Measurements from ENCODE around the gene IPO13.

Gene IPO13

DNA sequence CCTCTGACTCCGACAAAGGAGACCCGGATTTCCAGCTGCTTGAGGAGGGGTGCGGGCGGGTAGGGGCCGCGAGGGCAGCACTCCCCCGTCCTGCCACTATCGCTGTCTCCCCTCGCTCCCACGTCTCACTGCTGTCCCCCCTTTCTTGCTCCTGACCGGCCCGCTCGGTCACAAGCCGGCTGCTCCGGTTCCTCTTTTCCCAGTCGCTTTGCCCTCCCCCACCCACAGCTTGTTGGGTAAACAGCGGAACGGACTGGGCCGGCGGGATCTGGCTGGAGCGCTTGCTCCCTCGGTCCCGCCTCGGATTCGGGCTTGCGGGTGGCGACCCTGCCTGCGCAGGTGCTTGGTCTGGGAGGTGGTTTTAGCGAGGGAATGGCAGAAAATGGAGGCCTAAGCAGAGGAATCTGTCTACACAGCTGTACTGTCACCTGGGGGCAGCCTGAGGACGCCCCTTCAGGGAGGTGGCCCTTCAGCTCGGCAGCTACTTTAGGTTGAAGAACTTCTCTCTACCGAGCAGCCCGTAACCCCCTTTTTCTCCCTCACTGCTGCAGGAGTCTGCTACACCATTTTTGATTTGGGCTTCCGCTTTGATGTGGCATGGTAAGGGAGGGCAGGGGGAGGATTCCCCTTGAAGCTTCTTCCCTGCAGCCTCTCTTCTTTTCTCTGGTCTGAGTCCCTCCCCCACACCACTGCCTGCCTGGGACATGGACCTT, 28.7 kb downstream of the IPO13 start:
- peak; percentile 71 for DNase-seq

DNA sequence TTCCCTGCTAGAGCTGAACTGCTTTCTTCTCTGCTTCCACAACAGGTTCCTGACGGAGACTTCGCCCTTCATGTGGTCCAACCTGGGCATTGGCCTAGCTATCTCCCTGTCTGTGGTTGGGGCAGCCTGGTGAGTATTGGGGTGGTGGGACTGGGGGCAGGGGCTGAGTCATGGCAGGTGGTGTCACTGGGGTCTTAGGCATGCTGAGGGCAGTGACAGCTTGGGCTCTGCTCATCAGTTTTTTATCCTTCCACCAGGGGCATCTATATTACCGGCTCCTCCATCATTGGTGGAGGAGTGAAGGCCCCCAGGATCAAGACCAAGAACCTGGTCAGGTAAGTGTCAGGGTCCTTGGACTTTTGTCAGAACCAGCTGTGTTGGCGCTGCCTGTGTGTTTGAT, 29.3 kb downstream of the IPO13 start:
- no peak for DNase-seq

GRCh38 chr1:43976890-43977289, 30.1 kb downstream of the IPO13 start:
- no peak for DNase-seq

GRCh38 chr1:43977376-43978263, 30.9 kb downstream of the IPO13 start:
- peak; percentile 29 for DNase-seq

- DNase-seq, result peak; percentile 32
Measured at GRCh38 chr1:43978264-43978550, 31.5 kb downstream of the IPO13 start.

- peak; percentile 22 for DNase-seq
Measured at GRCh38 chr1:43978551-43979260, 32.0 kb downstream of the IPO13 start, which contains the start of gene B4GALT2. Gene B4GALT2 (plus strand): TSS chr1:43979210. CDS start chr1:43981161, 1,951 bp downstream.

DNA sequence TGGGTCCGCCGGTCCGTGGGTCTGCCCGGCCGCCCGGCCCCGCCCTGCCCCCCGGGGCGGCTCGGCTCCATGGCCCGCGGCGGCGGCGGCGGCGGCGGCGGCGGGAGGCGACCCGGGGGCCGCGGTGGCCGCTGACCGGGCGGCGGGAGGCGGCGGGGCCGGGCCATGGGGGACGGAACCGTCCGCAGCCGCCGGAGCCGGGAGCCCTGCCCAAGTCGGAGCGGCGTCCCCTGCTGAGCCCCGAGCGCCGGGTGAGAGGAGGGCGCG, 32.4 kb downstream of the IPO13 start:
- no peak for DNase-seq

- DNase-seq, result no peak
Measured at GRCh38 chr1:43979528-43980254, 32.9 kb downstream of the IPO13 start.

- no peak for DNase-seq
Measured at GRCh38 chr1:43980255-43981134, 33.7 kb downstream of the IPO13 start.

- DNase-seq, result no peak
Measured at GRCh38 chr1:43981135-43981491, 34.4 kb downstream of the IPO13 start.

- DNase-seq, result no peak
Measured at GRCh38 chr1:43981636-43982035, 34.9 kb downstream of the IPO13 start.

- no peak for DNase-seq
Measured at GRCh38 chr1:43982241-43982640, 35.5 kb downstream of the IPO13 start.

DNA sequence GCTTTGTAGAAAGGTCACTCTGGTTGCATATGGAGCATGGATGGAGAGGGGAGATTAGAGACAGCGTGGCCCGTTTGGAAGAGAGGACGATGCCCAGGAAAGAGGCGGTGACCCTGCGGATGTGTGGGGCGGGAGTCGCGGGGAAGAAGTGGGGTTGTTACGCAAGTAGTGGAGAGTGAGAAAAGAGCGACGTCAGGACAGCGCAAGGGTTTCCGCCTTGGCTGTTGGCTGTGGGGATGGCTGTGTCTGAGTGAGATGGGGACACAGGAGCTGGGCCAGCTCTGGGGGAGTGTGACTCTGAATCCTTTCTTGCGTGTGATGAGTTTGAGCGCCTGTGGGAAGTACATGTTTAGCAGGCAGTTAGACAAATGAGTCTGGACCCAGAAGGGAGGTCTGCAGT, 36.1 kb downstream of the IPO13 start:
- peak; percentile 56 for DNase-seq

DNA sequence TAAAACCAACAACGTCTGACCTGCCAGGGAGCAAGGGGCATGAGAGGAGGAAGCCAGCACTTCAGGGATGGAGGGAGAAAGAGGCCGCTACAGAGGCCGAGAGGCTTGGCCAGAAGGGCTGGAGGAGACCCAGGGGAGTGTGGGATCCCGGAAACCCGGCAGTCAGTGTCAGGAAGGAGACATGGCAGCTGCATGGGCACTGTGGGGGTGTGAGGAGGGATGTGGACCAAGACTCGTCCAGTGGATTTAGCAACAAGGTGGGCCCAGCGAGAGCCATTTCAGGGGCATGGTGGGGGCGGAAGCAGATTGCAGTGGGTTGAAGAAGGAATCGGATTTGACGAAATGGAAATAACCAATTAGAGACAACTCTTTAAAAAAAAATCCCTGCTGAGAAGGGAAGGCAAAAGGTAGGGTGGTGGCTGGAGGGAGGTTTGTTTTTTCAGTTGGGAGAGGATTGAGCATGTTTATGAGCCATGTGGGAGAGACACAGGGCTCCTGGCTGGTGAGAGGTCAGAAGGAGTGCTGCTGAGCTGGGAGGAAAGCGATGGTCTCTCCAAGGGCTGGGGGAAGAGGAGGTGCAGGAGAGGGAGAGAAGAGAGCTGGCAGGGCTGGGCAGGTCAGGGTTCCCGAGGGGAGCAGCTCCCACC, 36.6 kb downstream of the IPO13 start:
- DNase-seq, result no peak

DNA sequence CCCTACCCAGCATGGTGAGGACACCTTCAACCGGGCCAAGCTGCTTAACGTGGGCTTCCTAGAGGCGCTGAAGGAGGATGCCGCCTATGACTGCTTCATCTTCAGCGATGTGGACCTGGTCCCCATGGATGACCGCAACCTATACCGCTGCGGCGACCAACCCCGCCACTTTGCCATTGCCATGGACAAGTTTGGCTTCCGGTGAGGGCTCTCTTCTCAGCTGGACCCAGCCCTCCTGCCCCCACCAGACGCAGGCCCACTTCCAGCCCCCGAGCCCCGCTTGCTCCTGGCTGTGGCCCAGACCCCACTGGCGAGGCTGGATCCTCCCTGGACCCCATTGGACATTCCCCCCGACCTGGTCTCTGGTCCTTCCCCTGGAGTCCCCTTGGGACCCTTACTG, 38.1 kb downstream of the IPO13 start:
- no peak for DNase-seq

- no peak for DNase-seq
Measured at GRCh38 chr1:43985984-43986595, 39.3 kb downstream of the IPO13 start.

DNA sequence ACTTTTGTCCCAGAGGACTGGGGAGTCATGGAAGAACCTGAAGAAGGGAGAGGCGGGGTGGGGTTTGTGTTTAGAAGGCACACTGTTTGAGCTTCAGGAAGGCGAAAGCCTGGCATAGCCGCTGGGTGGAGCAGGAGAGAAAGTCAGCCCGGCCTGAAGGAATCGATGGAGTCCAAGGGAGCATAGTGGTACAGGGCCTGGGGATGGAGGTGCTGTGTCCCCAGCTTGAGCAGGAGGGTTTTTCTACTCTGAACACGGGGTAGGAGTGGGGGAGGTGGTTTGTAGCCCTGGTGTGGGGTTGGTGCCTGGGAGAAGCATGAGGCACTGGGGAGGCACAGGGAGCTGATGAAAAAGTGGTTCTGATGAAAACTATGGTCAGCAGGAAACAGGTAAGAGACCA, 40.0 kb downstream of the IPO13 start:
- no peak for DNase-seq

DNA sequence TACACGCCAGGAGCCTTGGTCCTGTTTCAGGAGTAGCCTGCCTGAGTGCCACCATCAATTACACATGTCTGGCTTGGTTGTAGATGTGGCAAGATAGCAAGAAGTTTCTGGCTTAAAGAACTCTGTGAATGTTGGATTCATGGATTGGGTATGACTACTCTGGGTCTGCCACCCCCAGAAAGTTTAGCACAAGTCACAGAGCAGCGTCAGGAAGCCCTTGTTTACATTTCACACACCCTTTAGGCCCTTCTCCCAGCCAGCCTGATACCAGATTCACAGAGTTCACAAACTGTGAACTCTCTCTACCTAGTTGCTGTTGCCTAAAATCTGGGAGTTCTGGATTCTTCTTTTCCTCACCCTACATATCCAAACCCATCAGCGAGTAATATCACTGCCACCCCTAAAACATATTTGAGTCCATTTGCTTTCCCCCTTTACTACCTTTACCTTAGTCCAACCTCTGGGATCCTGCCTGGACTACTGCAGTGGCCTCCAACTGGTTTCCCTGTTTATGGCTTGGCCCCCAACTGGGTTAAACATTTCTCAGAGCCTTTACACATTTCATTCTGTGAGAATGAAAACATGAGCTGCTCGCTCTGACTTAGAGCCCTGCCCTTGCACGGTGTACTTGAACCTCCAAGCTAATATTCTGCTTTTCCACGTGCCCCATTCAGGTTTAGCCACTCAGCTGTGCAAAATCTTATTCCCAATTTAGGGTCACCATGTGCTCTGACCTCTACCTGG, 40.6 kb downstream of the IPO13 start:
- no peak for DNase-seq

DNA sequence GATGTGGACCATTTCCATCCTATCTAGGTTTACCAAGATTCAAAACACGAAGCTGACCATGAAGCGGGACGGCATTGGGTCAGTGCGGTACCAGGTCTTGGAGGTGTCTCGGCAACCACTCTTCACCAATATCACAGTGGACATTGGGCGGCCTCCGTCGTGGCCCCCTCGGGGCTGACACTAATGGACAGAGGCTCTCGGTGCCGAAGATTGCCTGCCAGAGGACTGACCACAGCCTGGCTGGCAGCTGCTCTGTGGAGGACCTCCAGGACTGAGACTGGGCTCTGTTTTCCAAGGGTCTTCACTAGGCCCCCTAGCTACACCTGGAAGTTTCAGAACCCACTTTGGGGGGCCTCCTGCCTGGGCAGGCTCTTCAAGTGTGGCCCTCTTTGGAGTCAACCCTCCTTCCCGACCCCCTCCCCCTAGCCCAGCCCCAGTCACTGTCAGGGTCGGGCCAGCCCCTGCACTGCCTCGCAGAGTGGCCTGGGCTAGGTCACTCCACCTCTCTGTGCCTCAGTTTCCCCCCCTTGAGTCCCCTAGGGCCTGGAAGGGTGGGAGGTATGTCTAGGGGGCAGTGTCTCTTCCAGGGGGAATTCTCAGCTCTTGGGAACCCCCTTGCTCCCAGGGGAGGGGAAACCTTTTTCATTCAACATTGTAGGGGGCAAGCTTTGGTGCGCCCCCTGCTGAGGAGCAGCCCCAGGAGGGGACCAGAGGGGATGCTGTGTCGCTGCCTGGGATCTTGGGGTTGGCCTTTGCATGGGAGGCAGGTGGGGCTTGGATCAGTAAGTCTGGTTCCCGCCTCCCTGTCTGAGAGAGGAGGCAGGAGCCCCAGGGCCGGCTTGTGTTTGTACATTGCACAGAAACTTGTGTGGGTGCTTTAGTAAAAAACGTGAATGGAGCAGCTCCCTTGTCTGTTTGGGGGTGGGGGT, 43.8 kb downstream of the IPO13 start:
- no peak for DNase-seq

GRCh38 chr1:43991200-43991475, 44.4 kb downstream of the IPO13 start:
- no peak for DNase-seq
